Osteocyte (in vitro differentiated cells): Measurements from ENCODE around the gene ALOX15B. TPM values are rescaled to one million over a fixed set of nuclear protein-coding genes. Genes with fewer than 3 reads are reported as not detected.

ENCODE experiments used
- DNase-seq: peaks from one replicate; pipeline ENCODE4 v3.0.0; 2021; ENCODE audit warnings: mixed read lengths; ENCODE audit not compliant: unreplicated experiment; ENCODE audit errors: extremely low spot score
- H3K27ac Mint-ChIP-seq: one replicate; pipeline ENCODE4 v1.8.0; 2021; ENCODE audit warnings: mild to moderate bottlenecking, mixed read lengths; ENCODE audit not compliant: unreplicated experiment
- H3K27me3 Mint-ChIP-seq: one replicate; pipeline ENCODE4 v1.8.0; 2021; ENCODE audit warnings: mixed read lengths; ENCODE audit not compliant: unreplicated experiment
- H3K36me3 Mint-ChIP-seq: one replicate; pipeline ENCODE4 v1.8.0; 2021; ENCODE audit warnings: mixed read lengths; ENCODE audit not compliant: unreplicated experiment
- H3K4me1 Mint-ChIP-seq: one replicate; pipeline ENCODE4 v1.8.0; 2021; ENCODE audit warnings: mixed read lengths; ENCODE audit not compliant: unreplicated experiment
- H3K4me3 Mint-ChIP-seq: one replicate; pipeline ENCODE4 v1.8.0; 2021; ENCODE audit warnings: mild to moderate bottlenecking, moderate library complexity, mixed read lengths; ENCODE audit not compliant: unreplicated experiment
- H3K9me3 Mint-ChIP-seq: one replicate; pipeline ENCODE4 v1.8.0; 2021; ENCODE audit warnings: mixed read lengths; ENCODE audit not compliant: unreplicated experiment
- total RNA-seq: library from RNA; stranded (reverse); gene quantifications from 2 replicates; pipeline ENCODE4 v1.2.1, GENCODE V29; 2021
- TF ChIP-seq, protein P1 (sequence below): fragments of 200-600 bp; sonication (generic); IDR thresholded peaks from 2 replicates; pipeline ENCODE4 v1.5.0; 2021; ENCODE audit warnings: antibody characterized with exemption, mild to moderate bottlenecking, moderate library complexity

The ALOX15B gene
- total RNA-seq, 1 donor from 2014 or later: not detected

GRCh38 chr17:8012045-8012580 lies 26.7 kb upstream of the ALOX15B start:
- DNase-seq: no peak
- Mint-ChIP-seq H3K9me3 (no peaks in the 10 kb centered on the region), H3K4me1 (peaks cover 10% of the 10 kb centered on the region), H3K4me3 (no peak overlapping the region), H3K36me3 (no peaks in the 10 kb centered on the region), H3K27ac (no peak overlapping the region), H3K27me3 (peaks cover 26% of the 10 kb centered on the region)
- TF ChIP-seq, protein P1, sequence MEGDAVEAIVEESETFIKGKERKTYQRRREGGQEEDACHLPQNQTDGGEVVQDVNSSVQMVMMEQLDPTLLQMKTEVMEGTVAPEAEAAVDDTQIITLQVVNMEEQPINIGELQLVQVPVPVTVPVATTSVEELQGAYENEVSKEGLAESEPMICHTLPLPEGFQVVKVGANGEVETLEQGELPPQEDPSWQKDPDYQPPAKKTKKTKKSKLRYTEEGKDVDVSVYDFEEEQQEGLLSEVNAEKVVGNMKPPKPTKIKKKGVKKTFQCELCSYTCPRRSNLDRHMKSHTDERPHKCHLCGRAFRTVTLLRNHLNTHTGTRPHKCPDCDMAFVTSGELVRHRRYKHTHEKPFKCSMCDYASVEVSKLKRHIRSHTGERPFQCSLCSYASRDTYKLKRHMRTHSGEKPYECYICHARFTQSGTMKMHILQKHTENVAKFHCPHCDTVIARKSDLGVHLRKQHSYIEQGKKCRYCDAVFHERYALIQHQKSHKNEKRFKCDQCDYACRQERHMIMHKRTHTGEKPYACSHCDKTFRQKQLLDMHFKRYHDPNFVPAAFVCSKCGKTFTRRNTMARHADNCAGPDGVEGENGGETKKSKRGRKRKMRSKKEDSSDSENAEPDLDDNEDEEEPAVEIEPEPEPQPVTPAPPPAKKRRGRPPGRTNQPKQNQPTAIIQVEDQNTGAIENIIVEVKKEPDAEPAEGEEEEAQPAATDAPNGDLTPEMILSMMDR: no peak

DNA sequence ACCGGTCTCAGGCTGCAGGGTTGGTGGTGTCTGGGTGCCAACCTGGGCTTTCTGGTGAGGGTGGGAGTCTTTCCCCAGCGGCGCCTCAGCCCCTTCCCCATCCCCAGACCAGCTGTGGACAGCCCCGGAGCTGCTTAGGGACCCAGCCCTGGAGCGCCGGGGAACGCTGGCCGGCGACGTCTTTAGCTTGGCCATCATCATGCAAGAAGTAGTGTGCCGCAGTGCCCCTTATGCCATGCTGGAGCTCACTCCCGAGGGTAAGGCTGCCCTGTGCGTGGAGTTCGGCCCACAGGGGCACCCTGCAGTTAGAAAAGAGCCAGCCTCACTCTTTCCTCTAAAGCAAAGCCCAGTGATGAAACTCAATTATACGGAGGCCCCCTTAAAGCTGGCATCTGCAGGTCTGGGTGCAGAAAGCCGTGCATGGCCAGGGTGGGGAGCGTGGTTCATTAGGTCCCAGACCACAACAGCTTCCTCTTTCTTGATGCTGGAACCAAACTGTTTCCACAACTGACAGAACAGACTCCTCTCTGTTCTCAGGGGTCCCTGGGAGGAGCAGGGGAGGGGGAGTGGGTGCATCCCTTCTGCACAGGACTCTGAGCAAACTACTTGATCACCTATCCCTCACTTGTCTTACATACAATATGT lies 25.7 kb upstream of the ALOX15B start:
- H3K4me1 Mint-ChIP-seq: peaks cover 10% of the 10 kb centered on the region
- H3K27ac Mint-ChIP-seq: no peak overlapping the region

DNA sequence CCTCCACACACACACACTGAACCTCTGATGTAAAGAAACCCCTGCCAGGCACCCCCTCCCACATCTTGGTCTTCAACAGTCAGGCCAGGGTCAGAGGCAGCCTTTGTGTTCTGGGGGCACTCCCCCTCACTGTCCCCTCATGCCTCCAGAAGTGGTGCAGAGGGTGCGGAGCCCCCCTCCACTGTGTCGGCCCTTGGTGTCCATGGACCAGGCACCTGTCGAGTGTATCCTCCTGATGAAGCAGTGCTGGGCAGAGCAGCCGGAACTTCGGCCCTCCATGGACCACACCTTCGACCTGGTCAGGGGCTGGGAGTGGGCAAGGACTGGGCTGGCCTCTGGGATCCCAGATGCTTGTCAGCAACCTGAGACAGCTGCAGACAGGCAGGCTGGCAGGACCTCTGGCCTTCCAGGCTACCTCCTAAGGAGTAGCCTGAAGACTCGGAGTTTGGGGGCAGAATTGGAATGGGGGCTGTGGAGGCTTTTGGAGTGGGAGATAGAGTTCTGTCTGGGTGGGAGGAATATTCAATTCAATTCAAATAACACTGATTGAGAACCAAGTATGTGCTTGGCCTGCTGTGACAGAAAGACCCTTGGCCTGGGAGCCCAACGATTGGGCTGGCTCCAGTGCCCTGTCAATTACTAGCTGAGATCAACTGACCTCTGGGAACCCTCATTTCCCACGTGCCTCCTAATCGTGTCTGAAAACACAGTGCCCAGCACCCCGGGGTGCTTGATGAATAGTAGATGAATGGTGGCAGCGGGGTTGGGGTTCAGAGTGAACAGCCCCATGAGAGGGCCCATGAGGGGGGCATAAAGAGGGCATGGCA lies 24.9 kb upstream of the ALOX15B start:
- TF ChIP-seq, protein P1: no peak
- Mint-ChIP-seq H3K9me3 (no peaks in the 10 kb centered on the region), H3K27me3 (peaks cover 24% of the 10 kb centered on the region), H3K4me1 (peaks cover 10% of the 10 kb centered on the region), H3K36me3 (no peaks in the 10 kb centered on the region), H3K4me3 (no peak overlapping the region), H3K27ac (no peak overlapping the region)
- DNase-seq: no peak

More for the DNA sequence above, 25.7 kb upstream of the ALOX15B start:
- no peak for DNase-seq
- H3K27me3 Mint-ChIP-seq: peaks cover 26% of the 10 kb centered on the region
- TF ChIP-seq, protein P1: no peak
- H3K4me3 Mint-ChIP-seq: no peak overlapping the region
- H3K9me3 Mint-ChIP-seq: no peaks in the 10 kb centered on the region
- no peaks in the 10 kb centered on the region for H3K36me3 Mint-ChIP-seq

GRCh38 chr17:8014558-8014850 lies 24.4 kb upstream of the ALOX15B start:
- Mint-ChIP-seq H3K4me1 (peaks cover 11% of the 10 kb centered on the region), H3K9me3 (no peaks in the 10 kb centered on the region), H3K4me3 (no peak overlapping the region), H3K36me3 (no peaks in the 10 kb centered on the region), H3K27me3 (peaks cover 24% of the 10 kb centered on the region), H3K27ac (no peak overlapping the region)
- TF ChIP-seq, protein P1: no peak
- no peak for DNase-seq
